Stimulated activated CD4-positive, alpha-beta T cell treated with anti-CD3 and anti-CD28 coated beads, Interleukin-2, amount 100 ng/mL, for 24 hours (primary cell): ENCODE measurements around the gene CLIC3.

Experiments used
- DNase-seq, 2 donors: peaks; one replicate each; pipeline ENCODE4 v3.0.0-alpha.2; 2020

CLIC3 gene

GRCh38 chr9:137030538-137031527 is 34.5 kb upstream of the CLIC3 start:
- peak; percentile 52 to 57 for DNase-seq

GRCh38 chr9:137030006-137030405 is 33.6 kb upstream of the CLIC3 start:
- no peak for DNase-seq

GRCh38 chr9:137029058-137029936 is 32.9 kb upstream of the CLIC3 start:
- peak; percentile 85 for DNase-seq

- peak; percentile 69 to 75 for DNase-seq
Observed at GRCh38 chr9:137028263-137029057, 32.1 kb upstream of the CLIC3 start.

- DNase-seq: no peak
Observed at GRCh38 chr9:137027369-137028262, 31.2 kb upstream of the CLIC3 start, which contains the start of gene ABCA2. Gene ABCA2, minus strand, starts transcription at chr9:137028237. Its CDS starts 97 bp downstream, at chr9:137028140.

GRCh38 chr9:137026828-137027227 is 30.5 kb upstream of the CLIC3 start:
- no peak for DNase-seq

GRCh38 chr9:137026384-137026783 is 30.0 kb upstream of the CLIC3 start:
- no peak for DNase-seq

- DNase-seq: no peak
Observed at GRCh38 chr9:137025517-137025966, 29.2 kb upstream of the CLIC3 start.

GRCh38 chr9:137023583-137023991 is 27.2 kb upstream of the CLIC3 start:
- no peak for DNase-seq

- DNase-seq: no peak
Observed at GRCh38 chr9:137023157-137023556, 26.8 kb upstream of the CLIC3 start.

- no peak for DNase-seq
Observed at GRCh38 chr9:137022662-137023008, 26.3 kb upstream of the CLIC3 start.

- peak; percentile 77 to 84 for DNase-seq
Observed at GRCh38 chr9:137021979-137022661, 25.8 kb upstream of the CLIC3 start.

- no peak for DNase-seq
Observed at GRCh38 chr9:137021568-137021978, 25.2 kb upstream of the CLIC3 start.

GRCh38 chr9:137020771-137021567 is 24.6 kb upstream of the CLIC3 start:
- DNase-seq: no peak

- no peak for DNase-seq
Observed at GRCh38 chr9:137019891-137020683, 23.7 kb upstream of the CLIC3 start.

- DNase-seq: no peak
Observed at GRCh38 chr9:137018761-137019559, 22.6 kb upstream of the CLIC3 start.

- DNase-seq: no peak
Observed at GRCh38 chr9:137017791-137018497, 21.6 kb upstream of the CLIC3 start.

- no peak for DNase-seq
Observed at GRCh38 chr9:137017071-137017470, 20.7 kb upstream of the CLIC3 start.
